ENCODE results near the gene UQCRHL.

DNA sequence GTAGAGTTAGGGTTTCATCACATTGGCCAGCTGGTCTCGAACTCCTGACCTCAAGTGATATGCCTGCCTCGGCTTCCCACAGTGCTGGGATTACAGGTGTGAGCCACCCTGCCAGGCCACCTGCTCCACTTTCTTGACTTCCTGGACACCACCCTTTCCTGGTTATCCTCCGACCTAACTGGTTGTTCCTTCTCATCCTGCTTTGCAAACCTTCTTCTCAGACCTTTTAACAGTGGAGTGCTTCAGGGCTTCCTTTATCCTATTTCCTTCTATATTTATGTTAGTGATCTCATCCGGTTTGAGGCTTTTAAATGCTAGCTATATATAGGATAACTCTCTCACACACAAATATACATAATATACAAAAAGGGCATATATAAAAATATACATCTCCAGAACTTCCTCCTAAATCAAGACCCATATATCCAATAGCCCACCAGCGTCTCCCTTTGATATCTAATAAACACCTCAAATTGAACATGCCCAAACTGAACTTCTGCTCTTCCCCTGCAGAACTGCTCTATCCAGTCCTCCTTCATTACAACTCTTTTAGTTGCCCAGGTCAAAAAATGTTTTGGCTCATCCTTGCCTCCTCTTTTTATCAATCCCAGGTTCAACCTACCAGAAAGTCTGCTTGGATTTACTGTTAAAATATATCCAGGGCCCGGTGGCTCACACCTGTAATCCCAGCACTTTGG lies 19.5 kb upstream of the UQCRHL start:
- TF ChIP-seq, protein P1, sequence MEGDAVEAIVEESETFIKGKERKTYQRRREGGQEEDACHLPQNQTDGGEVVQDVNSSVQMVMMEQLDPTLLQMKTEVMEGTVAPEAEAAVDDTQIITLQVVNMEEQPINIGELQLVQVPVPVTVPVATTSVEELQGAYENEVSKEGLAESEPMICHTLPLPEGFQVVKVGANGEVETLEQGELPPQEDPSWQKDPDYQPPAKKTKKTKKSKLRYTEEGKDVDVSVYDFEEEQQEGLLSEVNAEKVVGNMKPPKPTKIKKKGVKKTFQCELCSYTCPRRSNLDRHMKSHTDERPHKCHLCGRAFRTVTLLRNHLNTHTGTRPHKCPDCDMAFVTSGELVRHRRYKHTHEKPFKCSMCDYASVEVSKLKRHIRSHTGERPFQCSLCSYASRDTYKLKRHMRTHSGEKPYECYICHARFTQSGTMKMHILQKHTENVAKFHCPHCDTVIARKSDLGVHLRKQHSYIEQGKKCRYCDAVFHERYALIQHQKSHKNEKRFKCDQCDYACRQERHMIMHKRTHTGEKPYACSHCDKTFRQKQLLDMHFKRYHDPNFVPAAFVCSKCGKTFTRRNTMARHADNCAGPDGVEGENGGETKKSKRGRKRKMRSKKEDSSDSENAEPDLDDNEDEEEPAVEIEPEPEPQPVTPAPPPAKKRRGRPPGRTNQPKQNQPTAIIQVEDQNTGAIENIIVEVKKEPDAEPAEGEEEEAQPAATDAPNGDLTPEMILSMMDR (IDR thresholded peaks at IDR 0.05), result no peak
- no peak for TF ChIP-seq EZH2phosphoT487 (IDR thresholded peaks at IDR 0.05)

All from neural progenitor cell (in vitro differentiated cells).